ENCODE results near the gene PAQR4. TPM values are rescaled to one million over a fixed set of nuclear protein-coding genes. Genes with fewer than 3 reads are reported as not detected.

Gene PAQR4
- total RNA-seq, 3 donors from 2014 or later (not counting 1 experiment from before 2014, with no cell fraction given) = 2.9 to 4.4 (median 3.5) TPM

DNA sequence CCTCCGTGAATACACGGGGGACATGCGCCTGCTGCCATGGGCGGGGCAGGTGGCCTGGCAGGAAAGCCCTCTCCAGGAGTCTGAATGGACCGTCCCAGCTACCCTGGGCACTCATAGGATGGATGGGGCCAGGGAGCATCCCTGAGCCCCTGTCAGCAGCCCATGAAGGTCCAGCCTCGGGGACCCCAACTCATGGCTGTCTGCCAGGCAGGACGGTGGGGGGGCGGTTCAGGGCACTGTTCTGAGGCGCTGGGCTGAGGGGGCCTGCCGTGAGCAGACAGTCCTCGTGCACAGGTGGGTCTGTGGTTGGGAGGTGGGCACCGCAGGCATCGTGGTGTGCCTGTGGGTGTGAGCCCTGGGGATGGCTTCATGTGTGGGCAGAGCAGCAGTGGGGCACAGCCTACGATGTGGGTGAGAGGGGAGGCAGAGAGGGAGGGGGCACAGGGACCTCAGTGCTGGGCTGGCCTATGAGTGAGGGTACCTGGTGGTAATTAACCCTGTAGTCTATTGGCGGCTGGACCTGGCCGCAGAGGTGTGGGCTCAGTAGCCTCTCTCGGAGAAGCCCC, 17.6 kb downstream of the PAQR4 start:
- TF ChIP-seq, protein P1, sequence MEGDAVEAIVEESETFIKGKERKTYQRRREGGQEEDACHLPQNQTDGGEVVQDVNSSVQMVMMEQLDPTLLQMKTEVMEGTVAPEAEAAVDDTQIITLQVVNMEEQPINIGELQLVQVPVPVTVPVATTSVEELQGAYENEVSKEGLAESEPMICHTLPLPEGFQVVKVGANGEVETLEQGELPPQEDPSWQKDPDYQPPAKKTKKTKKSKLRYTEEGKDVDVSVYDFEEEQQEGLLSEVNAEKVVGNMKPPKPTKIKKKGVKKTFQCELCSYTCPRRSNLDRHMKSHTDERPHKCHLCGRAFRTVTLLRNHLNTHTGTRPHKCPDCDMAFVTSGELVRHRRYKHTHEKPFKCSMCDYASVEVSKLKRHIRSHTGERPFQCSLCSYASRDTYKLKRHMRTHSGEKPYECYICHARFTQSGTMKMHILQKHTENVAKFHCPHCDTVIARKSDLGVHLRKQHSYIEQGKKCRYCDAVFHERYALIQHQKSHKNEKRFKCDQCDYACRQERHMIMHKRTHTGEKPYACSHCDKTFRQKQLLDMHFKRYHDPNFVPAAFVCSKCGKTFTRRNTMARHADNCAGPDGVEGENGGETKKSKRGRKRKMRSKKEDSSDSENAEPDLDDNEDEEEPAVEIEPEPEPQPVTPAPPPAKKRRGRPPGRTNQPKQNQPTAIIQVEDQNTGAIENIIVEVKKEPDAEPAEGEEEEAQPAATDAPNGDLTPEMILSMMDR (IDR thresholded peaks at IDR 0.05) = no peak
- ATAC-seq (no peak), DNase-seq (no peak)
- intact Hi-C loops (cut with micrococcal nuclease) = no loop called here
- Mint-ChIP-seq H3K4me3 (no peak overlapping the region), H3K27ac (no peak overlapping the region), H3K27me3 (ENCODE audit: low read depth in 2 of 2) (no peaks in the 10 kb centered on the region), H3K36me3 (no peaks in the 10 kb centered on the region), H3K9me3 (no peaks in the 10 kb centered on the region), H3K4me1 (peaks cover 0 to 3% of the 10 kb centered on the region in 2 donors)
- no peaks in the 10 kb centered on the region for H3K36me3 ChIP-seq (ENCODE audit: control insufficient read depth, insufficient read depth, low read length)
- H3K27me3 ChIP-seq (ENCODE audit: control insufficient read depth, insufficient read depth, low read length) = no peaks in the 10 kb centered on the region
- WGBS (ENCODE audit: insufficient coverage) = 66% methylated on average over 17 of the region's 17 CpGs
- H3K4me3 ChIP-seq (ENCODE audit: low read length) = no peak overlapping the region
- no peak overlapping the region for H3K27ac ChIP-seq (ENCODE audit: low read length)
- H3K4me1 ChIP-seq (ENCODE audit: control insufficient read depth, insufficient read depth, low read length) = peaks cover 12% of the 10 kb centered on the region
- no peaks in the 10 kb centered on the region for H3K9me3 ChIP-seq (ENCODE audit: control insufficient read depth, insufficient read depth, low read length)

DNA sequence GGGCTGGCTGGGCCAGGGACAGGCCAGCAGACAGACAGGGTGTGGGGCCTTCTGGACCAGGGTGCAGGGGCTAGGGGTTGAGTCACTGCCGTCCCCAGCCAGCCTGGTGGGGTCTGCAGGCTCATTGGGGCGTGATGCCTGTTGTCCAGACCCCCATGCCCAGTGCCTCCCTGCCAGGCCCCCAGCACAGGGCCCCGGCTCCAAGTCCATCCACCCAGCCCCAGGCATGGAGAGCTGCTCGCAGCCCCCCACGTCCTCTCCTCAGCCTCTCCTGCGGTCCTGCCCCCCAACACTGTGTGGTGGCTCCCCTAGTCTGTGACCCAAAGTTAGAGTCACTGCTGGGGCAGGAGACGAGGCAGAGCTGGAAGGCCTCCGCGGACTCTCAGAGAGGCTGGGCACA, 18.1 kb downstream of the PAQR4 start:
- intact Hi-C loops (cut with micrococcal nuclease) = no loop called here
- no peak for DNase-seq
- Mint-ChIP-seq H3K36me3 (no peaks in the 10 kb centered on the region), H3K27me3 (ENCODE audit: low read depth in 2 of 2) (no peaks in the 10 kb centered on the region), H3K4me3 (no peak overlapping the region), H3K9me3 (no peaks in the 10 kb centered on the region), H3K27ac (no peak overlapping the region), H3K4me1 (no peaks in the 10 kb centered on the region)
- TF ChIP-seq, protein P1 (IDR thresholded peaks at IDR 0.05) = no peak
- ATAC-seq = no peak
- no peaks in the 10 kb centered on the region for H3K27me3 ChIP-seq (ENCODE audit: control insufficient read depth, insufficient read depth, low read length)
- 88% methylated on average over 9 of the region's 9 CpGs for WGBS (ENCODE audit: insufficient coverage)
- no peak overlapping the region for H3K27ac ChIP-seq (ENCODE audit: low read length)
- no peaks in the 10 kb centered on the region for H3K36me3 ChIP-seq (ENCODE audit: control insufficient read depth, insufficient read depth, low read length)
- no peaks in the 10 kb centered on the region for H3K9me3 ChIP-seq (ENCODE audit: control insufficient read depth, insufficient read depth, low read length)
- H3K4me3 ChIP-seq (ENCODE audit: low read length) = no peak overlapping the region
- peaks cover 12% of the 10 kb centered on the region for H3K4me1 ChIP-seq (ENCODE audit: control insufficient read depth, insufficient read depth, low read length)

DNA sequence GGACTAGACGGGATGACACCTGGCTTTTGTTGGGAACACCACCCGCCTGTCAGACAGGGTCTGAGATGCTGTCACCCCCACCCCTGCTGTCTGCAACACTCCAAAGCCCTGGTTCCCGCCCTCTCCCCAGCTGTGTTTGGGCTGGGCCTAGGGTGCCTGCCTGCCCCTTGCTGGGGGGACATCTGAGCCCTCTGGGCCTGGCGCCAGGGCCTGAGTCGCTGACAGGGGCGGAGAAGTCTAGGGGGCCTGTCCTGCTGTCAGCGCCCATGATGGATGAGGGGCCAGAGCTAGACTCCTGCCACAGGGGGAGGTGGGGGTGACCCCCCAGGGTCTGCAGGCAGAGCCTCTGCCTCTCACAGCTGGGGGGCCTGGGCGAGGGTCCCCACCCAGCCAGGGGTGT, 18.7 kb downstream of the PAQR4 start:
- no peaks in the 10 kb centered on the region for H3K9me3 Mint-ChIP-seq
- Histone ChIP-seq H3K27ac (ENCODE audit: low read length) (no peak overlapping the region), H3K36me3 (ENCODE audit: control insufficient read depth, insufficient read depth, low read length) (no peaks in the 10 kb centered on the region), H3K27me3 (ENCODE audit: control insufficient read depth, insufficient read depth, low read length) (no peaks in the 10 kb centered on the region), H3K9me3 (ENCODE audit: control insufficient read depth, insufficient read depth, low read length) (no peaks in the 10 kb centered on the region), H3K4me3 (ENCODE audit: low read length) (no peak overlapping the region), H3K4me1 (ENCODE audit: control insufficient read depth, insufficient read depth, low read length) (peaks cover 12% of the 10 kb centered on the region)
- H3K36me3 Mint-ChIP-seq = no peaks in the 10 kb centered on the region
- DNase-seq (no peak), ATAC-seq (no peak)
- no peak overlapping the region for H3K27ac Mint-ChIP-seq
- intact Hi-C loops (cut with micrococcal nuclease) = no loop called here
- H3K4me3 Mint-ChIP-seq = no peak overlapping the region
- H3K4me1 Mint-ChIP-seq = no peaks in the 10 kb centered on the region
- WGBS (ENCODE audit: insufficient coverage) = 82% methylated on average over 8 of the region's 8 CpGs
- no peaks in the 10 kb centered on the region for H3K27me3 Mint-ChIP-seq (ENCODE audit: low read depth in 2 of 2)
- TF ChIP-seq, protein P1 (IDR thresholded peaks at IDR 0.05) = no peak

DNA sequence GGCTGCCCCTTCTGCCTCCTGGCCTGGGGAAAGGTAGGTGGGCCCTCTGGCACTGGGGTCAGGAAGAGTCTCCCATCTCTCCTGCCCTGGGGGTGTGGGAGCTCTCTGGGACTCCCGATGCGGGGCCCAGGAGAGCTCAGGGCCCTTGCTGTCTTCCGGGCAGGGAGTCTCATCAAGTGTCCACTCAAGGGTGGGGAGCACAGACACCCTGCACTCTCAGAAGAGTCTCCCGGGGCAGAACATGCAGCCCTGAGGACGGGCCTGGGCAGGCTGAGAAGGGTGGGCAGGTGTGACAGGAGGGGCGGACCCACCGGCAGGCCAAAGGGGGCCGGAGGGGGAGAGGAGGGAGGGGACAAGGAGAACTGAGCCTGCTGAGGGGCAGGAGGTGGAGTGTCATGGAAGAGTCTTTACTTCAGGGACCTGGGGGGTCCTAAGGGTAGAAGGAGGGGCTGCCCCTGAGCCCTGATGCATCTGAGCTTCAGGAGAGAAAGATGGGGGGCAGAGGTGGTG, 19.5 kb downstream of the PAQR4 start:
- Histone ChIP-seq H3K4me3 (ENCODE audit: low read length) (no peak overlapping the region), H3K27me3 (ENCODE audit: control insufficient read depth, insufficient read depth, low read length) (no peaks in the 10 kb centered on the region), H3K27ac (ENCODE audit: low read length) (no peak overlapping the region), H3K4me1 (ENCODE audit: control insufficient read depth, insufficient read depth, low read length) (peaks cover 5% of the 10 kb centered on the region), H3K9me3 (ENCODE audit: control insufficient read depth, insufficient read depth, low read length) (no peaks in the 10 kb centered on the region), H3K36me3 (ENCODE audit: control insufficient read depth, insufficient read depth, low read length) (no peaks in the 10 kb centered on the region)
- H3K4me1 Mint-ChIP-seq = no peaks in the 10 kb centered on the region
- intact Hi-C loops (cut with micrococcal nuclease) = no loop called here
- TF ChIP-seq, protein P1 (IDR thresholded peaks at IDR 0.05) = no peak
- 93% methylated on average over 8 of the region's 8 CpGs for WGBS (ENCODE audit: insufficient coverage)
- DNase-seq (no peak), ATAC-seq (no peak)
- H3K4me3 Mint-ChIP-seq = no peak overlapping the region
- no peak overlapping the region for H3K27ac Mint-ChIP-seq
- H3K27me3 Mint-ChIP-seq (ENCODE audit: low read depth in 2 of 2) = no peaks in the 10 kb centered on the region
- H3K36me3 Mint-ChIP-seq = no peaks in the 10 kb centered on the region
- H3K9me3 Mint-ChIP-seq = no peaks in the 10 kb centered on the region

All from natural killer cell (primary cell).